HG03066 (cell line): ENCODE results near the gene MBD2.
A peak's percentile ranks its signal among the peaks of the same experiment; 100 is the strongest.
"Not testable (repeated sequence)": the region's sequence is repeated elsewhere in the genome, so short reads cannot be mapped to it uniquely, and the experiment has no call there.

Experiments
- ATAC-seq: cut with Tn5 transposase; IDR thresholded peaks from one replicate; pipeline ENCODE4 v1.9.1; 2021; ENCODE audit warnings: low read depth; ENCODE audit not compliant: unreplicated experiment

Gene MBD2

GRCh38 chr18:54238173-54238936, 13.9 kb upstream of the MBD2 start:
- ATAC-seq, result no peak

- no peak for ATAC-seq
Observed at GRCh38 chr18:54235871-54236270, 11.4 kb upstream of the MBD2 start.

DNA sequence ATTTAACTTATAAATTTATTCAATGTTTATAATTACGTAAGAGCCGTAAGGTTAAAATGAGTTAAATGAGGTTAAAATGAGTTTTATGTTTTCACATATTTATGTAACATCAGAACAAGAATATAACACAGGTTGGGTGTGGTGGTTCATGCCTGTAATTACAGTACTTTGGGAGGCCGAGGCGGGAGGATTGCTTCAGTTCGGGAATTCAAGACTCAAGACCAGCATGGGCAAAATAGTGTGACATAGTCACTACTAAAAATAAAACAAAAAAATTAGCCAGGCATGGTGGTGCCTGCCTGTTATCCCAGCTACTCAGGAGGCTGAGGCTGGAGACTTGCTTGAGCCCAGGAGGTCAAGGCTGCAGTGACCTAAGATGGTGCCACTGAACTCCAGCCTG, 9.3 kb upstream of the MBD2 start:
- ATAC-seq, result no peak

GRCh38 chr18:54233228-54233625, 8.8 kb upstream of the MBD2 start:
- ATAC-seq, result no peak

DNA sequence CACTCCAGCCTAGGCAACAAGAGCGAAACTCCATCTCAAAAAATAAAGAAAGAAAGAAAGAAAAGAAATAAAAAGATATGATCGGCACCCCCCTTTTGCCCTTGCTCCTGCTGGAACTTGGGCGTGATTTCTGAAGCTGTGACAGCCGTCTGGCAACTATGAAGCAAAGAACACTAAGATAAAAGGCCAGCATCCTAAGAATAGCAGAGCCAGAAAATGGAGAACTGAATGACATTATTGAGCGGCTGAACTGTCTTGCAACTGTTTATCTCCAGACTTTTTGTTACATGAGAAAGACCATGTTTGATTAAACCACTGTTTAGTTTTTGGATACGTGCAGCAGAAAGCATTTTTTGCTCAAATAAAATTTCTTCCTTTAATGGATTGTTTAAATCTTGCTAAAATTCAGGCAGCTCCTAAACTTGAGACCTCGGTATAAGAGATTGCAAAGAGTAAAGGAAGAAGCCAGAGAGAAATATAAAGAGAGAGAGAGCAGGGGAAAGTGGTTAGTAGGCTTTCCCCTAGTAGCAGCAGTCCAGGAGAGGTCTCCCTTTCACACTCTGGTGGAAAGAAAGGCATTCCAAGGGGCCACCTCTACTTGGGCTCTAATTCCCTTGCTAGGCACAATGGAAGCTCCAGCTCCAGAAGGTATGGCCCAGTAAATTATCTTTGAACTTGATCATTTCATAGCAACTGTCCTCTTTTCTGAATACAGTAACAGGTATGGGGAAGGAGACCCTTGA, 8.2 kb upstream of the MBD2 start:
- no peak for ATAC-seq

- ATAC-seq, result no peak
Observed at GRCh38 chr18:54229421-54230059, 5.1 kb upstream of the MBD2 start.

GRCh38 chr18:54228364-54228763, 3.9 kb upstream of the MBD2 start:
- ATAC-seq, result no peak

DNA sequence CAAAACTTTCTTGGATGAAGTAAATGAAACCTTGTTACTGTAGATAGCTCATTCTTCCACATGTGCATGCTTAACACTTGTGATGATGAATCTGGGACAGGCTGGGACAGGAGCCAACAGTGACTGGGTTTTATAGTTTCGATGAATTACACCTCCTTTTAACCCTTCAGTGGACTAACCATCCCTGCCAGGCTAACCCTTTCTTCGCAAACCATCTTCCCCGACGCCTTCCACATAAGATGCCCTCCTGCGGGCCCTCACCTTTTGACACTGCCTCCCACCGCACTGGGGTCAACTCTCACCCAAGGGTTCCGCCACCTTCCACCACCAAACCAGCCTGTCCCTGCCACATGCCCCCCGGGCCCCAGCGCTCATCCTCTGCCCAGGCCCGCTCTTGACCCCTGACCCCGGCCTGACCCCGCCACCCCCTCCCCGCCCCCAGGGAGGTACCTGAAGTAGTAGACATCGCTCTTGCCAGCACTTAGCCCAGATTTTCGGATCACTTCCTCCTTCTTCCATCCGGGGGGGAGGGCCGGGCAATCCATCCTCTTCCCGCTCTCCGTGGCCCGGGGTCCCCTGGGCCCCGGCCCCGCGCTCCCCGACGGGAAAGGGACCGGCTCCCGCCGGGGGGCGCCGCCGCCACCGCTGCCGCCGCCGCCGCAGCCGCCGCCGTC, 764 bp downstream of the MBD2 start:
- ATAC-seq, result peak; percentile 7

DNA sequence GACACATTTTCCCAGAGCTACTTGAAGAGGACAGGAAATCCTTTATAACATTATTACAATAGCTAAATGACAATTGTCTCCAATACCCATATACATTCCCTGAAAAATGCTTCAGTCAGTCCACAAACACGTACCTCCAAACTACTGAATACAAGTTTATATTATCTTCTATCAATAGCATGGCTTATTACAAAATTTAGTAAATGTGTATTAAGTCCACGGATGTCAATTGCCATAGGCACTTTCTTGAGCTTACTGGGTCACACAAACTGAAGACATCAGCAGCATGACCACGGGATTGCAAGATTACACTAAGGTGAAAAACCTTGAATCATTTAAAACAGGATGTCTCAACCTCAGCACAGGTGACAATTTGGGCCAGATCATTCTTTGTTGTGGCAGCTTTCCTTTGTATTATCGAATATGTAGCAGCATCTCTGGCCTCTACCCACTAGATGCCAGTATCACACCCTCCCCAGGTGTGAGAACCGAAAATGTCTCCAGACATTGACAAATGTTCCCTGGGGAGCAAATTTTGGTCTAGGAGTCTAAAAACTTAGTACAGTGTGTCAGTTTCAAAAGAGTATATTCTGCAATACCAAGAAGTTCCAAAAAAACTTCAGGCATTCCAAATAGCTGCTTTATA, 1.4 kb downstream of the MBD2 start:
- ATAC-seq, result peak; percentile 28

DNA sequence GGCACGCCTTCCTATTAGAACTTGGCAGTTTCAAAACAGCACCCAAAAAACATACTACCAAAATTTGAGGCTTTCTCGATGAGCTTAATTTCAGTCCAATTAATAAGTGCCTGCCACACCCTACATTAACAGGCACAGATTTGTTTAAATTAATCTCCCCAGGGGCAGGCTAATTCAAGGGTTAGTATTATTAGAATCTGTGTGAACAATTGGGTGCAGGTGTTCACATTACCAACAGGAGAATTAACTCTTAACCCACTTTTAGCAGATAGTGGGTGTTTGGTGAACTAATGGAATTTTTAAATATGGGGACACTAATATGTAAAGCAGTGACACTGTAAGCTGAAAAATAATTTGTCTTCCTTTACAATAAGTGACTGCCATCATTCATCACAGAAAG, 4.1 kb downstream of the MBD2 start:
- no peak for ATAC-seq

DNA sequence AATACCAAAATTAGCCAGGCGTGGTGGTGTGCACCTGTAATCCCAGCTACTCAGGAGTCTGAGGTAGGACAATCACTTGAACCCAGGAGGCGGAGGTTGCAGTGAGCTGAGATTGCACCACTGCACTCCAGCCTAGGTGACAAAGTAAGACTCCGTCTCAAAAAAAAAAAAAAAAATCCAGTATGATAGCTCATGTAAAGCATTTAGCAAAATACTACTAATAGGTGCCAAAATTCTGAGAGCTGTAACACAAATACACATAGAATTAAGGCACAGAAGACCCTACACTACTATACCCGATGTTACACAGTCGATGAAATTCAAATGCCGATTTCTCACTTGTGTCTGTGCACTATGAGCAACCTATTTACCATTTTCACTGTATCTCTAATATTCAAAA, 5.7 kb downstream of the MBD2 start:
- ATAC-seq, result not testable (repeated sequence)

- ATAC-seq, result no peak
Observed at GRCh38 chr18:54218299-54218698, 6.2 kb downstream of the MBD2 start.

DNA sequence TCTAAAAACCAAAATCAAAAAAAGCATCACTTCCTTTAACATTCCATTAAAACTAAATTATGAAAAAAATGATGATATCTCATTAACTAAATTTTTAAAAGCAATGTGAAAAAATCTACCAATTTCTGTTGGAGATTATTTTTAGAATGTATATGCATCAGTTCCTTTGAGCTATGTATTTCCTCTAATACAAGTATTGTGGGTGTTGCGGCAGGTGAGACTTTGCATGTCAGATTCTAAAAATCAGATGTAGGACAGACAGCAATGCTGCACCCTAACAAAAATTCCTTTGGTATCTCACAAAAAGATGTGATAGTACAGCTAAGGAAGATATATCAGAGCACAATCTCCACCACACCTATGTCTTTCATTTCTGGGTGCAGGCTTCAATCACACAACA, 6.8 kb downstream of the MBD2 start:
- ATAC-seq, result peak; percentile 66

DNA sequence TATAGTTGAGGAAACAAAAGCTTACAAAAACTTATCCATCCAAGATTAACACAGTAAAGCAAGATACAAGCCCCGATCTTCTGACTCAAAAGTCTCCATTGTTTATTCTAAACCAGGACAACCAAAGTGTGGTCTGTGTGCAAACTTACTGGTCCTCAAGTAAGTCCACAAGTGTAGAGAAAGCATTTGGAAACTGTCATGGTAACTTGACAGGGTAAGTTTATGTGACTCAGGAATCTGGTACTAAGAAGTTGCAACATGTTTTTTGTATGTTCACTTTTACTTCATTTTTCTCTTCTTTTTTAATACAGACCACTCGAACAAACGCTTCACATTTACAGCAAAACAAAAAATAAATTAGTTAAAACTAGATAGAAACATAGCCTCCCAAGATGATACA, 9.4 kb downstream of the MBD2 start:
- ATAC-seq, result no peak

DNA sequence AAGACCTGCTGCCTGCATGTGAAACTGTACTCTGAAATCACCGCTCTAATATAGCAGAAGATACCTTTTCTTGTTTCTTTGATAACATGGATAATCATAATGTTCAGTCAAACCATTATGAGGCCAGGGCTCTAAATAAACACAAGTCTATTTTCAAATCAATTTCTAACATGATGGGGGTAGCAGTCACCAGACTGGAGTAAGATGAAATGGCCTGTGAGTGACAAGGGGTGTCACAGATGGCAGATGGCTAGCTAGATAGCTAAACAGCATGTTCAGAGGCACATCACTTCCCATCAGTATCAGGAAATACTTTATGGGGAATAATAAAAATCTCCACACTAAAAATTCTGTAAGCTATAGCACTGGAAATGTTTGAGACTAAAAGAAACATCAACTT, 14.0 kb downstream of the MBD2 start:
- peak; percentile 24 for ATAC-seq

DNA sequence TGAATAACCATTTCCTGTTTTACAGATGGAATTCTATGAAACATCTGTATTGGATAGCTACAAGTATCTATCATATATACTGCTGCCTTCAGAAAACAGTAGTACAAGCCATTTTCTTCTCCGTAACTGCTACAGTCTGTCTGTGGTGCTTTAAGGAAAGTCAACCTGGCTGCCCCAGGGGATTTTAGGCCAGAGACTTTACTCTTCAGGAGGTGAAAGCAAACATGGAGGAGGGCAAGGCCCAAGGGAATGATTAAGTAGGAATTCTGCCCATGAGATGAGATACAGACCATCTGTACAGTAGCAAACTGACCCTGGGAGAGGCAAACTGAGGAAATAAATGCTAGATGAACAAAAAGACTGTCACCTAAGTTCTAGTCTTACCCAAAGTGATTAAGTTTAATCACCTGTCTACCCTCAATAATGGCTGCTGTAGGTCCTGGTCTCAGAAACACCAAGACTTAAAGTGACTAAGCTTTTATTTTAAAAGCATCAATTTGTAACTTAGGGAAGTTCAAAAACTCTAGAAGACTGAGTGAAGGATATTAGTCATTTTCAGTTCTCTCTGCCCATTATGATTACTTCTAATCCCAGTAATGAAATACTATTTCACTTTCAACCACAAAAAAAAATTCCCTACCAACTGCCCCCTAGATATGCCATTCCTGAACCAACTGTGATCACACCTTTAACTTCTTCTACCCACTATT, 14.8 kb downstream of the MBD2 start:
- peak; percentile 84 for ATAC-seq

GRCh38 chr18:54206447-54206846, 18.0 kb downstream of the MBD2 start:
- ATAC-seq, result no peak

GRCh38 chr18:54205959-54206358, 18.5 kb downstream of the MBD2 start:
- ATAC-seq, result no peak

DNA sequence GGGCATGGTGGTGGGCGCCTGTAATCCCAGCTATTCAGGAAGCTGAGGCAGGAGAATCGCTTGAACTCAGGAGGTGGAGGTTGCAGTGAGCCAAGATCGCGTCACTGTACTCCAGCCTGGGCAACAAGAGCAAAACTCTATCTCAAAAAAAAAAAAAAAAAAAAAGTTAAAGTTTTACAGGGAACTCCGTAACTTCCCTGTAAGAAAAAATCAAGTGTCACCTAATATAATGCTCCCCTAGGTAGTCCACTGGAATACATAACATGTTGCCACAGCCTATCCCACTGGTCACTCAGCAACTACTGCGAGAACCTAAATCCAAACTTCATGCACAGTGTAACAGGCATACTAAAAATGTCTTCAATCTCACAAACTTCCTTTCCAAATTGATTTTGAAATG, 19.0 kb downstream of the MBD2 start:
- ATAC-seq, result not testable (repeated sequence)

DNA sequence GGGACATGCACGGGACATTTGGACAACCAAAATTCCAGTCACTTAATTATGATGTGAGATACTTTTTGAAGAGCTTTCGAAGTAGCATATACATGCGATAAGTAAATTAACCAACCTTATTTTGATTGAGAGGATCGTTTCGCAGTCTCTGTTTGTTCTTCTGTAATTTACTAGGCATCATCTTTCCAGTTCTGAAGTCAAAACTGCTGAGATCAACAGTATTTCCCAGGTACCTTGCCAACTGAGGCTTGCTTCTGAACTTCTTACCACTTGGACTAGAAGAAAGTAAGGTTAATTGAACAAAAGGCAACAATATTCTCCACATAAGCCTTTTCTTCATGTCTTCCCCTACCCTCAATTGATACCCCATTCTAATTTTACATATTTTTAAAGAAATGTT, 19.6 kb downstream of the MBD2 start:
- no peak for ATAC-seq
